Stomach (tissue), 9 donors: ENCODE measurements around the gene B3GNT9. TPM values are rescaled to one million over a fixed set of nuclear protein-coding genes. Genes with fewer than 3 reads are reported as not detected.
A peak's percentile ranks its signal among the peaks of the same experiment; 100 is the strongest.

Experiments used
- DNase-seq, 2 donors: peaks; one replicate each; pipeline versions ENCODE4 v3.0.0 to v3.0.0-alpha.2; 2013 to 2019
- H3K27ac ChIP-seq, 5 donors: fragments of 200-600 bp in 4 of 5; sonication (generic) in 4 of 5; one replicate each; pipeline ENCODE4 v1.5.1; 2013 to 2019; ENCODE audit warnings: mild to moderate bottlenecking in 1 of 5, moderate library complexity in 1 of 5
- H3K27me3 ChIP-seq, 3 donors: fragments of 200-600 bp; sonication (generic); one replicate each; pipeline ENCODE4 v1.5.1; 2017 to 2019; ENCODE audit warnings: mixed run types in 1 of 3
- H3K36me3 ChIP-seq, 4 donors: fragments of 200-600 bp; sonication (generic); 1 replicate in 3 of 4; 2 replicates in 1 of 4; pipeline ENCODE4 v1.5.1; 2016 to 2019
- H3K4me1 ChIP-seq, 4 donors: fragments of 200-600 bp; sonication (generic); one replicate each; pipeline ENCODE4 v1.5.1; 2016 to 2019
- H3K4me3 ChIP-seq, 4 donors: fragments of 200-600 bp; sonication (generic) in 3 of 4; one replicate each; pipeline ENCODE4 v1.5.1; 2016 to 2019; ENCODE audit warnings: mild to moderate bottlenecking in 1 of 4
- H3K9me3 ChIP-seq, 4 donors: fragments of 200-600 bp; sonication (generic); one replicate each; pipeline ENCODE4 v1.5.1; 2016 to 2019
- CTCF ChIP-seq, 7 experiments: fragments of 450-650 bp in 4 of 7; fragments of 200-600 bp in 3 of 7; sonication (generic) in 3 of 7; IDR thresholded peaks; one replicate each; pipeline ENCODE4 v1.5.1; 2016 to 2019; ENCODE audit warnings: antibody characterized with exemption in 7 of 7, control low read depth in 2 of 7, mild to moderate bottlenecking in 1 of 7
- EP300 ChIP-seq: sonication (generic); formaldehyde crosslinking; IDR thresholded peaks from one replicate; pipeline ENCODE4 v1.6.1; 2017; ENCODE audit warnings: antibody characterized with exemption
- POLR2A ChIP-seq, 4 donors: fragments of 450-650 bp; IDR thresholded peaks; one replicate each; pipeline ENCODE4 v1.6.1; 2016; ENCODE audit warnings: antibody characterized with exemption in 4 of 4, control low read depth in 2 of 4, mild to moderate bottlenecking in 1 of 4, moderate library complexity in 1 of 4
- POLR2AphosphoS5 ChIP-seq, 3 donors: sonication (generic); formaldehyde crosslinking; IDR thresholded peaks; one replicate each; pipeline ENCODE4 v1.6.1; 2016; ENCODE audit warnings: antibody characterized with exemption in 3 of 3
- WGBS, 5 donors: extraction: QIAGEN DNeasy Blood & Tissue Kit in 3 of 5; methylation state at CpG; one replicate each; pipeline versions ENCODE4 v1.1.5 to v1.1.7; 2013 to 2018; 5-methylcytosine and 5-hydroxymethylcytosine counted together
- intact Hi-C: fragments of 100-400 bp; cut with DNase I; formaldehyde crosslinking; loops from one replicate; pipeline ENCODE4 v1.15.1; 2023; ENCODE audit warnings: low total_unique reads
- polyA plus RNA-seq, 3 donors: library from polyadenylated mRNA; stranded (reverse); fragments of 200-250 nt; gene quantifications; one replicate each; pipeline ENCODE4 v1.2.3, GENCODE V29; 2013
- total RNA-seq, 5 donors: library from RNA; depleted of rRNA; stranded (reverse); fragments of >200 nt; gene quantifications; one replicate each; pipeline versions ENCODE4 v1.1.0 to v1.2.3, GENCODE V29; 2014 to 2016
- donor health status: healthy with polysubstance abuse.
- donor health status: Bipolar disorder and iron deficiency.
- donor health status: healthy.

Gene B3GNT9
- total and polyA plus RNA-seq, 8 donors, result 0.58 to 11.2 (median 4.2) TPM

- H3K27me3 ChIP-seq, result no peaks in the 10 kb centered on the region
- H3K4me1 ChIP-seq, result peaks cover 15 to 54% (median 35%) of the 10 kb centered on the region in 4 donors
- peak within 1 kb of the TSS; percentile 77 to 90 (median 84) for H3K27ac ChIP-seq
- H3K36me3 ChIP-seq, result peaks cover 69 to 99% (median 83%) of the 10 kb centered on the region in 4 donors
- intact Hi-C loops, result no loop called here
- H3K9me3 ChIP-seq, result no peaks in the 10 kb centered on the region
- peak in 4 of 7 experiments; percentile 9 to 41 (median 31) for TF ChIP-seq CTCF (IDR thresholded peaks at IDR 0.05)
- TF ChIP-seq EP300, result no peak
- peak in 1 of 4 donors; percentile 47 for TF ChIP-seq POLR2A (IDR thresholded peaks at IDR 0.05)
- TF ChIP-seq POLR2AphosphoS5 (IDR thresholded peaks at IDR 0.05), result peak in 2 of 3 donors; percentile 91 to 92
- 24 to 58% (median 32%) methylated on average over 20 to 61 of the region's 61 CpGs for WGBS, 5 donors
- peak within 1 kb of the TSS; percentile 38 to 61 (median 46) for H3K4me3 ChIP-seq
- peak; percentile 86 to 90 for DNase-seq
These were observed 48.4 kb upstream of the B3GNT9 start, which contains the start of gene ELMO3 for GRCh38 chr16:67199011-67199807. ELMO3 (plus strand) TSS chr16:67199131; CDS start chr16:67199327, 196 bp downstream.

- TF ChIP-seq POLR2A (IDR thresholded peaks at IDR 0.05) (no peak), CTCF (IDR thresholded peaks at IDR 0.05) (peak in 5 of 7 experiments; percentile 28 to 71 (median 64)), POLR2AphosphoS5 (IDR thresholded peaks at IDR 0.05) (peak in 1 of 3 donors; percentile 15)
- DNase-seq, result peak; percentile 68 to 76
- Histone ChIP-seq H3K27ac (peak overlapping the region; percentile 62 to 88 (median 83)), H3K4me3 (peak overlapping the region in 1 of 4 donors; percentile 61), H3K9me3 (no peaks in the 10 kb centered on the region), H3K4me1 (peaks cover 22 to 64% (median 45%) of the 10 kb centered on the region in 4 donors), H3K27me3 (no peaks in the 10 kb centered on the region), H3K36me3 (peaks cover 63 to 99% (median 81%) of the 10 kb centered on the region in 4 donors)
- intact Hi-C loops, result no loop called here
- WGBS, 5 donors, result 31 to 42% (median 41%) methylated on average over 8 to 12 of the region's 12 CpGs
These were observed 47.5 kb upstream of the B3GNT9 start for GRCh38 chr16:67198238-67198734.

- Histone ChIP-seq H3K27ac (peak overlapping the region; percentile 62 to 88 (median 83)), H3K36me3 (peaks cover 58 to 96% (median 76%) of the 10 kb centered on the region in 4 donors), H3K27me3 (no peaks in the 10 kb centered on the region), H3K4me3 (no peak overlapping the region), H3K9me3 (no peaks in the 10 kb centered on the region), H3K4me1 (peaks cover 28 to 69% (median 50%) of the 10 kb centered on the region in 4 donors)
- 58 to 75% (median 65%) methylated on average over 3 to 6 of the region's 6 CpGs for WGBS, 5 donors
- DNase-seq, result no peak
- TF ChIP-seq CTCF (IDR thresholded peaks at IDR 0.05) (no peak), POLR2AphosphoS5 (IDR thresholded peaks at IDR 0.05) (no peak), POLR2A (IDR thresholded peaks at IDR 0.05) (no peak), EP300 (no peak)
- intact Hi-C loops, result no loop called here
These were observed 46.9 kb upstream of the B3GNT9 start for GRCh38 chr16:67197704-67198103.

GRCh38 chr16:67196881-67197280 lies 46.1 kb upstream of the B3GNT9 start:
- DNase-seq, result no peak
- Histone ChIP-seq H3K36me3 (peaks cover 50 to 88% (median 68%) of the 10 kb centered on the region in 4 donors), H3K4me1 (peaks cover 31 to 72% (median 56%) of the 10 kb centered on the region in 4 donors), H3K4me3 (no peak overlapping the region), H3K27me3 (no peaks in the 10 kb centered on the region), H3K9me3 (no peaks in the 10 kb centered on the region), H3K27ac (no peak overlapping the region)
- WGBS, 5 donors, result 89 to 100% (median 100%) methylated on average over 1 of the region's 1 CpG
- intact Hi-C loops, result no loop called here
- TF ChIP-seq CTCF (IDR thresholded peaks at IDR 0.05) (no peak), POLR2AphosphoS5 (IDR thresholded peaks at IDR 0.05) (no peak), EP300 (no peak), POLR2A (IDR thresholded peaks at IDR 0.05) (no peak)
